HG02623 (cell line): Measurements from ENCODE around the gene ACAP2.

Source experiments
- ATAC-seq: cut with Tn5 transposase; IDR thresholded peaks from one replicate; pipeline ENCODE4 v1.9.1; 2021; ENCODE audit warnings: moderate library complexity; ENCODE audit not compliant: unreplicated experiment

The ACAP2 gene

GRCh38 chr3:195263193-195263924, 179.5 kb downstream of the ACAP2 start:
- ATAC-seq, result no peak

DNA sequence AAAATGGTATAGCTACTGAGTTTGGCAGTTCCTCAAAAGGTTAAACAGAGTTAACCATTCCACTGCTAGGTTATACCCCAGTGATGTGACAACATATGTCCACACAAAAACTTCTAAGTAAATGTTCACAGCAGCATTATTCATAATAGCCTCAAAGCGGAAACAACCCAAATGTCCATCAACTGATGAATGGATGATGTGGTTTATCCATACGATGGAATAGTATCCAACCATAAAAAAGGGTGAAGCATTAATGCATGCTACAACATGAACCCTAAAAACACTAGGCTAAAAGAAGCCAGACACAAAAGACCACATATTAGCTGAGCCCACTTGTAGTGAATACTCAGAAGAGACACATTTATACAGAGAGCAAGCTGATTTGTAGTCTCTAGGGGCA, 180.9 kb downstream of the ACAP2 start:
- no peak for ATAC-seq

GRCh38 chr3:195260280-195260905, 182.4 kb downstream of the ACAP2 start:
- no peak for ATAC-seq

DNA sequence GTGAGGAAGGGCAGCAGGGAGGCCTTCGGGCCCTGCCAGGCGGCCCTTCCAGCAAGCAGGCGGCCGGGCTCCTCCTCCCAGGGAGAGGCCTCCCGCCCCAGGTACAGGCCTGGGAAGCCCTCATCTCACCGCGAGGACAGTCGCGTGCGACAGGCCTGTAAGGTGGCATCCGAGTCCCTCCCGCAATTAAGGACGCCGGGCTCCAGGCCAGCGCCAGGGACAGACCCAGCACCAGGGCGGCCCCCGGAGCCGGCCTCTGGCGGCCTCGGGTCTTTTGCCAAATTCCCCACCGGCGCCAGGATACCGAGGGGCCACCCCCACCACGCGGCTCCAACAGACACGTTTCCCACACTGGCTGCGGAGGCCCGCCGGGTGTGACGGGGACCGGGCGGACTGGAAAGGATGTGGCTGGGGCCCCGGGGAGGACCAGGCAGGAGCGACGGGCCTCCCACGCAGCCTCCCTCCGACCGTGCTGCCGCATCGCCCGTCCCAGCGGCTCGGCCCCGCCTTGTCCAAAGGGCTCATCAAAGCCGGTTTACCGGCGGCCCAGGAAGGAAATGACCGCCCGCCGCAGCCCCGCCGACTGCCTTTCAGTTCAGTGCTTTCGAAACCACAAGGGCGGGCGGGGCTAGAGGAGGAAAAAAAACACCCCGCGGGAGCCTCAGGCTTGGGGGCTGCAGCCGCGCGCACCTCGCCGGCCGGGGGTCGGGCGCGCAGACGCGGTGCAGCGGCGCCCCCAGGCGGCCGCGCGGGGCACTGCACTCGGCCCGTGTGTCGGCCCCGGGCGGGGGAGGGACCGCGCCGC, 183.1 kb downstream of the ACAP2 start:
- peak; percentile 63 for ATAC-seq

DNA sequence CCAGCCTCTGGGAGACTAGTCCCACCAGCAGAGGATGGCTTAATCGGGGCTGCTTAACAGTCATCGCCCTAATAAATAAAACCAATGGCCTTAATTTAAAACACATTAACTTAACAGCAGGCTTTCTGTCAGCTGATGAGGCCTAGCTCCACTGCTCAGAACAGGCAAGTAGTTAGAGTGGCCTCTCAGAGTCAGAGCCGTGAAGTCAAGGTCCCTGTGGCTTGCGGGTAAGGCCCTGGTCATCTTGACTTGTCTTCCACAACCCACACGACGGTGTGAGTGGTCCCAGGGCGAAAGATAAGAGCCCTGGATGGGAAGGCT, 183.7 kb downstream of the ACAP2 start:
- ATAC-seq, result no peak

DNA sequence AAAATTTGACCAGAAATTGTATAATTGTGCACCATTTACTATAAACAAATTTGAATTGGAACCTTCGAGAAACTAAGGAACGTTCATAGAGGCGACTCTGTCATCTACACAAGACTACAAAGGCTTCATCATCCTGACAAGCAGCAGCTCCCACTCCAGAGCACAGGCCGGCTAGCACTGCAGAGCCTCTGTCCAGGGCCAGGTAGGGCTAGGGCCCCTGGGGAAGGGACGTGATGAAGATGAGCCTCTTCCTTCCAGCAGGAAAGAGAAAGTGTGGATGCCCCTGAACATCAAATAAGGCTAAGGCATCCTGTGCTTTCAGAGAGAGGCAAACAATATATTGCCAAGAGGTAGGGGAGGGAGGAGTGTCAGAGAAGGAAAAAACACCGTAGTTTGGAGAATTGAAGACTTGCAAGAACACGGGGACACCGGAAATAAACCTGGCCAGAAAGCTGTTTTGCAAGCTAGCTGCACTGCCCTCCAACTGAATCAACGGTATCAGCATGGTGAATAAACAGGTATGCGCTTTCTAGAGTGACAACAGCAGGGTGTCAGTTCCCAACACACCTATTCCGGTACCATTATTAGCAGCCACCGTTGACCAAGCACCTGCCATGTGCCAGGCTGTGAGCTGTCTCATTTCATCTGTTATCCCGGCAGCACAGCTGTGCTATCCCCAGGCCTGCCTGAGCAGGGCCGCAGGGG, 184.2 kb downstream of the ACAP2 start:
- no peak for ATAC-seq

- no peak for ATAC-seq
These were observed 185.1 kb downstream of the ACAP2 start for GRCh38 chr3:195257454-195258448.

DNA sequence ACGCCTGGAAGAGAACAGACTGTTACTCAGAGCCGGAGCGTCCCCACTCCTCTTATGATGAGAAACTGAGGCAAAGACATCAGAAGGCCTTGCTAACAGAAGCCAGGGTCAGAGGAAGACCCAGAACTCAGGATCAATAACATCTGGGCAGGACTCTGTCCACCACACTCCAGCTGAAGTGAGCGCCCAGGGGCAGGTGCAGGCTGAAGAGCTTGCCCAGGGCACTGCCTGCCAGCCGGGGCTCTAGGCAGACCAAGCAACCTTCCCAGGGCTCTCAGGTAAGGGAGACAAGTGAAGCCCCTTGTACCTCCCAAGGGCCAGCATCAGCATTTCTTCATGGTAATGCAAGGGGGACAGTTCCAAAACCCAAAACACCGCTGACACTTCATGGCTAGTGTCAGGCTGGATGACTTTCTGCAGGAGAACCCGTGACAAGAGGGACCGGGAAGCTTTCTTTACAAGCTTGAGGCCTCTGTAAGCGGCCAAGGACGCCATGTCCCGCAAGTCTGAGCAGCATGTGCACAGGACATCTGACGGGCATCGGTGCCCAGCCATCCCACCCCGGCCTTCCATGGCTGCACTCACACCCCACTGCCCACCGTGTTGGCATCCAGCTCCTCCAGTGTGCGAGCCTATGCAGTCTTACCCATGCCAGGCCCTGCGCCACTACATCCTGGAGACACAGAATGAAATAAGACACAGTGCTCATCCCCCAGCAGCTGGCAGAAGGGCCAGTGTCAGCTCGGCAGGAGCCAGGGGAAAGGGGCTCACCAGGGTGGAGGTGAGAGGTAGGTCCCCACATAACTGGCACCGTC, 186.0 kb downstream of the ACAP2 start:
- ATAC-seq, result no peak

GRCh38 chr3:195255571-195256501, 187.0 kb downstream of the ACAP2 start:
- ATAC-seq, result no peak

- no peak for ATAC-seq
These were observed 187.7 kb downstream of the ACAP2 start for GRCh38 chr3:195255176-195255500.

DNA sequence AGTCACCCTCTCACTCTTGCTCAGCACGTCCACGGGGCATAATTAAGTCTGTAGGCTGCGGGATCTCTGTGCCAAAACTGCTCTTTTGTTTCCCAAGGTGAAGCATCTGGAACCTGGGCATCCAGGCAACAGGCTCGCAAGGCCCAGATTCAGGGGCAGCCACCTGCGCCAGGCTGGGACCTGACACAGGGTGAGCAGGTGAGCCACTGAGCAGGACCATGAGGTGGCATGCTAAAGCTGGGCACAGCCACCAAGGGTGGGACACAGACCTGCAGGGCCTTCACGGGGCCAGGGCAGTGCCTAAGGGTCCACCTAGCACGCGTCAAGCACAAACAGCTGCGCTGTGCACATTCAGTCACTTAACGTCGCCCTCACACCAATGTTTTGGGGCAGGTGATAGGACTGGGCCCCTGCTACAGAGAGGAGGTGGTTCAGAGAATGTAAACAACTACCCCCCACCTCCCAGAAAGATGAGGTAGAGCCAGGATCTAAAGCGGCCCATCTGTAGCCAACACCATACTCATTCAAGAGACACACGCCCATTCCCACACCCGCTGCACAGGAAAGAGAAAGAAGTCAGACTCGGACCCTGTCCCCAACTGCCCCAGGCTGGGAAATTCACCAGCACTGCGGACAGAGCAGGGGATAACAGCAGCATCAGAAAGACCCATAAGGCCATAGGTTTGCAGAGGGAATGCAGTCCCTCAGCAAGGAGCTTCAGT, 188.2 kb downstream of the ACAP2 start:
- ATAC-seq, result no peak

GRCh38 chr3:195253923-195254432, 188.8 kb downstream of the ACAP2 start:
- ATAC-seq, result no peak

- ATAC-seq, result no peak
These were observed 191.3 kb downstream of the ACAP2 start for GRCh38 chr3:195251336-195252065.

GRCh38 chr3:195250473-195251251, 192.2 kb downstream of the ACAP2 start:
- ATAC-seq, result no peak

- ATAC-seq, result no peak
These were observed 192.9 kb downstream of the ACAP2 start for GRCh38 chr3:195249858-195250464.
